ENCODE measurements around the gene IL27RA. TPM values are rescaled to one million over a fixed set of nuclear protein-coding genes. Genes with fewer than 3 reads are reported as not detected.
"Not testable (repeated sequence)": the region's sequence is repeated elsewhere in the genome, so short reads cannot be mapped to it uniquely, and the experiment has no call there.

The IL27RA gene
- total RNA-seq, 4 donors from 2014 or later, result 3.0 to 5.5 (median 4.5) TPM

DNA sequence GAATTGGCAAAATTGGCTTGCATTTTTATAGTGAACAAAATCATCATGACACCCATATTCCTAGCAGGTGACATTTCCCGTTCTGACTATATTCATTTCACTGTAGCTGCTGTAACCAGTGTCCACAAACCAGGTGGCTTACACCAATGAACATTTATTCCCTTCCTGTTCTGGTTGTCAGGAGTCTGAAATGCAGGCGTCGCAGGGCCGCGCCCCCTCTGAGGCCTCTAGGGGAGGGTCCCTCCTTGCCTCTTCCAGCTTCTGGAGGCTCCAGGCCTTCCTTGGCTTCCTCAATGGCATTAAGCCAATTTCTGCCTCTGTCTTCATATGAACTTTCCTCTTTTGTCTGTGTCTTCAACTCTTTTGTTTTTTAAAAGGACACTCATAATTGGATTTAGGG, 10.1 kb upstream of the IL27RA start:
- intact Hi-C loops (cut with DNase I), result no loop called here
- TF ChIP-seq, protein P1, sequence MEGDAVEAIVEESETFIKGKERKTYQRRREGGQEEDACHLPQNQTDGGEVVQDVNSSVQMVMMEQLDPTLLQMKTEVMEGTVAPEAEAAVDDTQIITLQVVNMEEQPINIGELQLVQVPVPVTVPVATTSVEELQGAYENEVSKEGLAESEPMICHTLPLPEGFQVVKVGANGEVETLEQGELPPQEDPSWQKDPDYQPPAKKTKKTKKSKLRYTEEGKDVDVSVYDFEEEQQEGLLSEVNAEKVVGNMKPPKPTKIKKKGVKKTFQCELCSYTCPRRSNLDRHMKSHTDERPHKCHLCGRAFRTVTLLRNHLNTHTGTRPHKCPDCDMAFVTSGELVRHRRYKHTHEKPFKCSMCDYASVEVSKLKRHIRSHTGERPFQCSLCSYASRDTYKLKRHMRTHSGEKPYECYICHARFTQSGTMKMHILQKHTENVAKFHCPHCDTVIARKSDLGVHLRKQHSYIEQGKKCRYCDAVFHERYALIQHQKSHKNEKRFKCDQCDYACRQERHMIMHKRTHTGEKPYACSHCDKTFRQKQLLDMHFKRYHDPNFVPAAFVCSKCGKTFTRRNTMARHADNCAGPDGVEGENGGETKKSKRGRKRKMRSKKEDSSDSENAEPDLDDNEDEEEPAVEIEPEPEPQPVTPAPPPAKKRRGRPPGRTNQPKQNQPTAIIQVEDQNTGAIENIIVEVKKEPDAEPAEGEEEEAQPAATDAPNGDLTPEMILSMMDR (IDR thresholded peaks at IDR 0.05), result no peak
- peaks cover 0 to 10% (median 5%) of the 10 kb centered on the region in 4 donors for H3K4me1 ChIP-seq
- WGBS, result 59% methylated on average over 5 of the region's 5 CpGs
- no peaks in the 10 kb centered on the region for H3K9me3 ChIP-seq
- H3K4me3 ChIP-seq, result no peak overlapping the region
- no peak overlapping the region for H3K27ac ChIP-seq (replicated peaks in 1 of 4)
- DNase-seq (ENCODE audit: extremely low spot score), result no peak
- H3K36me3 ChIP-seq, result no peaks in the 10 kb centered on the region
- peaks cover 0 to 1% (median 0%) of the 10 kb centered on the region in 4 donors for H3K27me3 ChIP-seq

DNA sequence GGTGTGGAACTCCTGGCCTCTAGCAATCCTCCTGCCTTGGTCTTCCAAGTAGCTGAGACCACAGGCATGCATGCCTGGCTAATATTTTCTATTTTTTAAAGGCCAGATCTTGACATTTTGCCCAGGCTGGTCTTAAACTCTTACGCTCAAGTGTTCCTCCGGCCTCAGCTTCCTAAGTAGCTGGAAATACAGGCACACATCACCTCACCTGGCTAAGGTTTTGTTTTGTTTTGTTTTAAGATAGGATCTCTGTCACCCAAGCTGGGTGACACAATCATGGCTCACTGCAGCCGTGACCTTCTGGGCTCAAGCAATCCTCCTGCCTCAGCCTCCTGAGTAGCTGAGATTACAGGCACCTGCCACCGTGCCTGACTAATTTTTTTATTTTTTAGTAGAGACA, 9.1 kb upstream of the IL27RA start:
- Histone ChIP-seq H3K27ac (replicated peaks in 1 of 4) (no peak overlapping the region), H3K36me3 (no peaks in the 10 kb centered on the region), H3K9me3 (no peaks in the 10 kb centered on the region), H3K4me1 (peaks cover 0 to 10% (median 5%) of the 10 kb centered on the region in 4 donors), H3K27me3 (peaks cover 0 to 3% (median 0%) of the 10 kb centered on the region in 4 donors), H3K4me3 (no peak overlapping the region)
- no peak for TF ChIP-seq POLR2AphosphoS5 (IDR thresholded peaks at IDR 0.05)
- no peak for DNase-seq (ENCODE audit: extremely low spot score)
- 82% methylated on average over 4 of the region's 4 CpGs for WGBS
- intact Hi-C loops (cut with DNase I), result no loop called here

DNA sequence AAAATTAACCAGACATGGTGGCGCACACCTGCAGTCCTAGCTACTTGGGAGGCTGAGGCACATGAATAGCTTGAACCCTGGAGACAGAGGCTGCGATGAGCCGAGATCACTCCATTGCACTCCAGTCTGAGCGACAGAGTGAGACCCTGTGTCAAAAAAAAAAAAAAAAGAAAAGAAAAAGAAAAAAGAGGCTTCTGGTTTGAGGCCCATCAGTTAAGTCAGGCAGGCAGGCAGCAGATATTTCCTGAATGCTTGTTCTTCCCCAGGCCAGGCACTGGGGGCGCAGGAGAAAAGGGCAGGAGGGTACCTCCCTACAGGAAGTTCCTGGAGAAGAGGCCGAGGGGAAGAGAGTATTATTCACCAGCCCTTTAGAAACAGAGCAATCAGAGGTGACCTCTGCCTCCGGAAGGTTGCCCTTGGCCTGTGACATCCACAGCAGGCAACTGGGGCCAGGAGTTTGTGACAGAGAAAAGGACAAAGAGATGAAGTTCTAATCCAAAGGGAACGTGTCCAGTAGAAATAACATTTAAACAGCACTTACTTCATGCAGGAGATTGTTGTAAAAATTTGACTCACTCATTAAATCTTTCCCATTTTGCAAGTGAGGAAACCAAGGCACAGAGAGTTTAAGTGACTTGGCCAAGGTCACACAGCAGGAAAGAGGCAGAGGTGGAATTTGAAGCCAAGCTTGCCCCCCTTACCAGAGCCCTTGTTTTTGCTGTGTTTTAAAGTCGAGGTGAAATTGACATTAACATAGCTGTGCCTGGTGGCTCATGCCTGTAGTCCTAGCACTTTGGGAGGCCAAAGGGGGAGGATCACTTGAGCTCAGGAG, 7.9 kb upstream of the IL27RA start:
- Histone ChIP-seq H3K27ac (replicated peaks in 1 of 4) (no peak overlapping the region), H3K4me1 (peaks cover 0 to 10% (median 5%) of the 10 kb centered on the region in 4 donors), H3K36me3 (no peaks in the 10 kb centered on the region), H3K4me3 (no peak overlapping the region), H3K27me3 (peaks cover 0 to 11% (median 2%) of the 10 kb centered on the region in 4 donors), H3K9me3 (no peaks in the 10 kb centered on the region)
- WGBS, result 60% methylated on average over 9 of the region's 9 CpGs
- no peak for DNase-seq (ENCODE audit: extremely low spot score)
- intact Hi-C loops (cut with DNase I), result no loop called here
- TF ChIP-seq, protein P1 (IDR thresholded peaks at IDR 0.05), result peak in 1 of 3 experiments; percentile 40
- no peak for TF ChIP-seq POLR2A (IDR thresholded peaks at IDR 0.05; ENCODE audit: low read depth)
- peak in 1 of 2 donors; percentile 24 for TF ChIP-seq POLR2AphosphoS5 (IDR thresholded peaks at IDR 0.05)
- TF ChIP-seq EP300 (IDR thresholded peaks at IDR 0.05), result no peak

DNA sequence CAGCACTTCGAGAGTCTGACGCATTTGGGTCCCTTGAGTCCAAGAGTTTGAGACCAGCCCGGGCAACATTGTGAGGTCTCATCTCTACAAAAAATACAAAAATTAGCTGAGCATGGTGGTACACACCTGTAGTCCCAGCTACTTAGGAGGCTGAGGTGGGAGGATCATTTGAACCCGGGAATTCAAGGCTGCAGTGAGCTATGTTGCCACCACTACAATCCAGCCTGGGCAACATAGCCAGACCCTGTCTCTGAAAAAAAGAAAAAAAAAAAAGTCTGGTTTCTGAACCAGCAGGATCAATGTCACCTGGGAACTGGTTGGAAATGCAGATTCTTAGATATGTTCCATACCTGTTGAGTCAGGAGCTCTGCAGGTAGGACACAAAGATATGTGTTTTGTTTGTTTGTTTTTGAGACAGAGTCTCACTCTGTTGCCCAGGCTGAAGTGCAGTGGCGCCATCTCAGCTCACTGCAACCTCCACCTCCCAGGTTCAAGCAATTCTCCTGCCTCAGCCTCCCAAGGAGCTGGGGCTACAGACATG, 4.8 kb upstream of the IL27RA start:
- 91% methylated on average over 5 of the region's 5 CpGs for WGBS
- H3K36me3 ChIP-seq; H3K9me3 ChIP-seq; H3K4me3 ChIP-seq; H3K27ac ChIP-seq (replicated peaks in 1 of 4); intact Hi-C loops (cut with DNase I); DNase-seq (ENCODE audit: extremely low spot score): not testable (repeated sequence)
- H3K4me1 ChIP-seq, result peaks cover 4 to 13% (median 12%) of the 10 kb centered on the region in 4 donors
- H3K27me3 ChIP-seq, result peaks cover 0 to 26% (median 3%) of the 10 kb centered on the region in 4 donors

DNA sequence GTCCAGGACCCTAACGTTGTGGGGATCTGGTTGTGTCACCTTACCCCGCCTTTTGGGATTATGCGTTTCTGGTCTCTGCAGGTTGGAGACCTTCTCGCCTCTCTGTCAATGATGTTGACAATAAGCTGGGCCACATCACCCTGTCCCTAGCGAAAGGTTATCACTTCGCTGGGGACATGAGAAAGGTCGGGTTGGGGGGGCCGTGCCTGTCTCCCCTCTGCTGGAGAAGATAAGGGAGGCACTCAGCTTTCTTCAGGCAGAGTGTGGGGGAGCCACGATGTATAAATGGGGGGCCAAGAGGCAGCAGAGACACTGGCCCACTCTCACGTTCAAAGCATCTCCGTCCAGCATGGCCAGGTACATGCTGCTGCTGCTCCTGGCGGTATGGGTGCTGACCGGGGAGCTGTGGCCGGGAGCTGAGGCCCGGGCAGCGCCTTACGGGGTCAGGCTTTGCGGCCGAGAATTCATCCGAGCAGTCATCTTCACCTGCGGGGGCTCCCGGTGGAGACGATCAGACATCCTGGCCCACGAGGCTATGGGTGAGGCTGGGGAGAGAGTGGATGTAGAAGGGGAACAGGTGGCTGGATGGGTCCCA, 3.6 kb upstream of the IL27RA start, which contains the start of gene RLN3:
Gene RLN3, plus strand, starts transcription at position 293 of the 595 bp plus-strand sequence. Its CDS starts 57 bp downstream, at position 350.
- WGBS, result 71% methylated on average over 18 of the region's 24 CpGs
- H3K36me3 ChIP-seq, result no peaks in the 10 kb centered on the region
- TF ChIP-seq, protein P1 (IDR thresholded peaks at IDR 0.05), result no peak
- TF ChIP-seq EP300 (IDR thresholded peaks at IDR 0.05), result no peak
- no peak for TF ChIP-seq POLR2A (IDR thresholded peaks at IDR 0.05; ENCODE audit: low read depth)
- TF ChIP-seq POLR2AphosphoS5 (IDR thresholded peaks at IDR 0.05), result no peak
- no peak for DNase-seq (ENCODE audit: extremely low spot score)
- intact Hi-C loops (cut with DNase I), result no loop called here
- peaks cover 0 to 34% (median 6%) of the 10 kb centered on the region in 4 donors for H3K27me3 ChIP-seq
- no peak within 1 kb of the TSS for H3K27ac ChIP-seq (replicated peaks in 1 of 4)
- H3K4me3 ChIP-seq, result no peak within 1 kb of the TSS
- no peaks in the 10 kb centered on the region for H3K9me3 ChIP-seq
- peaks cover 12 to 22% (median 18%) of the 10 kb centered on the region in 4 donors for H3K4me1 ChIP-seq

Data from esophagus muscularis mucosa (tissue), 4 donors.